ENCODE results near the gene SNX25.
"Not testable (repeated sequence)": the region's sequence is repeated elsewhere in the genome, so short reads cannot be mapped to it uniquely, and the experiment has no call there.

The SNX25 gene

DNA sequence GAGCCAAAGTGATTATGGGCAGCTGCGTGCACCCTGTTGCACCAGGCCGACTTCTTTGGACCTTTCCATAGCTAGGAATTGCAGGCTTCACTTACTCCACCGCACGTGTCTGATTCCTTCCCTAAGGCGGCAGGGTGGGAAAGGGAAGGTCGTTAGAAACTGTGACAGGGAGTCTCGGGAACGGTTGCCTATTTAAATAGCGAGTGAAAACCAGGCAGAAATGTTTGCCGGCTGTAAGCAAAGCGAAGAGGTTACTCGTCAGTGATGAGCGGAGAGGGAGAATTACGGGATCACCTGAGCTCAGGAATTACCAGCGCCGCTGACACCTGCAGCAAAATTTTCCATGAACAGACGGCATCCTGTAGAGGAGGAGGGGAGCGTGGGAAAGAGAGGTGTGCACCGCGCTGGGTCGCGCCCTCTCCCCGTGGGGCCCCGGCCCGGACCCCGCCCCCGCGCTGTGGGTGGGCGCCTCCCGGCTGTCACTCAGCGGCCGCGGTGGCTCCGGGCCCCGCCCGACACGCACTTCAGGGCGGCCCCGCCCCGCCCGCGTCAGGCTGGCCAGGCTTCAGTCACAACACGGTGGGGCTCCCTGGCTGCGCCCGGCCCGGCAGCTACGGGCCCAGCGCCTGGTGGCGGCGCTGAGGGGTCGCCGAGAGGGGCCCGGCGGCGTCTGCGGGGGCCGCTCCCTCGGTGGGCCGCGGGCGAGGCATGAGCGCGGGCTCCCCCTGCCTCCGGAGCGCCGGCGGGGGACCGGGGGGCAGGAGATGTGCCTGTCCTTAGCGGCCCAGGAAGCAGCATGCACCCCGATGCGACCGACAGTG lies at the start of gene SNX25:
TSS of gene SNX25 (plus strand) at position 568 of the 821 bp plus-strand sequence. CDS start at position 797, 229 bp downstream.
- DNase-seq (ENCODE audit: low read depth): peak; percentile 88

DNA sequence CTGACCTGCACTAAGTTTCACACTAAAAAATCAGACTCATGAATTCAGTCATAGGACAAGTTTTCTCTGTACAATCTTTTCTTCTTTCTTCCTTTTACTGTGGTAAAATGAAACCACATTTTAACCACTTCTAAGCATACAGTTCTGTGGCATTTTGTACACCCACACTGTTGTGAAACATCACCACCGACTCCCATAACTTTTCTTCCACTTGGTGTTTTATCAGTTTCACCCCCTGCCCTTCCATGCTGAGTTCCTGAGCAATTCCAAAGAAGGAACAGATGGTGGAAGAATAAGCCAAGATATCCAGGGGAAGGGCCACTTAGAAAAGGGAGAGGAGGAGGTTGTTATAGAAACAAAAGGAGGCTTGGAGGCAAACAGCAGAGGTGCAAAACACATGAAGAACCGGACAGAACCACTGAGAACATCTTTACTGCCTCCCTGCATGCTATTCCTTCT lies 43.8 kb upstream of the SNX25 start:
- no peak for DNase-seq (ENCODE audit: low read depth)

DNA sequence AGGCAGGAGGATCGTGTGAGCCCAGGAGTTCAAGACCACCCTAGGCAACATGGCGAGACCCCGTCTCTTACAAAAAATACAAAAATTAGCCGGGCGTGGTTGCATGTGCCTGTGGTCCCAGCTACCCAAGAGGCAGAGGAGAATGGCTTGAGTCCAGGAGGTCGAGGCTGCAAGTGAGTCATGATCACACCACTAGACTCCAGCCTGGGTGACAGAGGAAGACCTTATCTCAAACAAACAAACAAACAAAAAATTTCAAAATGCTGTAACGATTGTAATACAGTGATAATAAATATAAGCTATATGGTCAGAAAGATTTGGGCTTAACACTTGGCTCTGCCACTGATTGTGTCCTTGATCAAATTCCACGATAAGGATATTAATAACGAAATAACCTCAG lies 42.2 kb upstream of the SNX25 start:
- no peak for DNase-seq (ENCODE audit: low read depth)

DNA sequence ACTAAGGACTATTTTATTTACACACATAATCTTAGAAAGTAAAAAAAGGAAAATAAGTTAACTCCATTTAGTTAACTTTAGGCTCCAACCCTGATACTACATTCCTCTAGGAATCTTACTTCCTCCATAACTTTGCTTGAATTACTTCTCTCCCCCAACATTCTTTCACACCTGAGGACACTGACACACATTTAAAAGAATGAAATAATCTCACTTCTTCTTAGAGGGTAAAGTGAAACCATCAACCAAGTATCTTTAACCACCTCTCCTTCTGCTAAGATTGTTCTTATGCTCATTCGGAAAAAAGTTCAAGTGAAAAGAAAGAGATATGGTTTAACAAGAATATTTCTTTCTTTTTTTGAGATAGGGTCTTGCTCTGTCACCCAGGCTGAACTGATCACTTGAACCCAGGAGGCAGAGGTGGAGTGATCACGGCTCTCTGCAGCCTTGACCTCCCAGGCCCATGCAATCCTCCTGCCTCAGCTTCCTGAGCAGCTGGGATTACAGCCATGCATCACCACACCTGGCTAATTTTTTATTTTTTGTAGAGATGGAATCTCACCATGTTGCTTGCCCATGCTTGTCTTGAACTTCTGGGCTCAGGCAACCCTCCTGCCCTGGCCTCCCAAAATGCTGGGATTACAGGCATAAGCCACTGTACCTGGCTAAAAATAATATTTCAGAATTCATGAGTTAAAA lies 37.9 kb upstream of the SNX25 start:
- DNase-seq (ENCODE audit: low read depth): no peak

DNA sequence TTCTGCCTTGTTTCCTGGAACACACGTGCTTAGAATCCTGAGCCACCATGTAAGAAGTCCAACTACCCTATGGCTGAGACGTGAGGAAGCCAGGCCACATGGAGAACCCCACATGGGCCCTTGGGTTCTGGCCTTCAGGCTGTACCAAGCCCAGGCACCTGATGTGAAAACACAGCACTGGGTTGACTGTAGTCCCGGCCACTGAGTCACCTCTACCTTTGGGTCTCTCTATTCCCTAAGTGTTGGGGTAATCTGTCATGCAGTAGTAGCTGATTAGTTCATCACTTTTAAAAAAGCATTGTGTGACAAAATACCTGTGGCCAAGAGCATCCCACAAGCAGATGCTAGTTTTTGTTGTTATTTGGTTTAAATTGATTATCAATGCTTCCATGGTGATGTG lies 29.9 kb upstream of the SNX25 start:
- DNase-seq (ENCODE audit: low read depth): no peak

DNA sequence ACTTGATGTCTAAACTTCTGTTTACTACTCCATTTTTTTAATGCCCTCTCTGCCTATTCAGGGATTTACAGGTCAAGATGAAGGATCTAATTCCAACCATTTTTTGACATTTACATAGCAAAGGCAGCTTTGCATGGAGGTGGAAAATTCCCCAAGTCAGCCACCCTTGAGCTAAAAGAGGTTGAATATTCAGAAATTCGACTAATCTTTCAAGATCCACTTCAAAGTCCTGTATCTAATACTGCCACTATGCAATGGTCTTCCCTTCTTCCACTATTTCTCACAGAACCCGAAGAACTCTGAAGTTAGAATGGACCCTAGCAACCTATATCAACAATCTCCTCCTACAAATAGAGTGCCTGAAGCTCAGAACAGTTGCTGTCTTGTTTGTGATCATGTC lies 27.2 kb upstream of the SNX25 start:
- DNase-seq (ENCODE audit: low read depth): no peak

DNA sequence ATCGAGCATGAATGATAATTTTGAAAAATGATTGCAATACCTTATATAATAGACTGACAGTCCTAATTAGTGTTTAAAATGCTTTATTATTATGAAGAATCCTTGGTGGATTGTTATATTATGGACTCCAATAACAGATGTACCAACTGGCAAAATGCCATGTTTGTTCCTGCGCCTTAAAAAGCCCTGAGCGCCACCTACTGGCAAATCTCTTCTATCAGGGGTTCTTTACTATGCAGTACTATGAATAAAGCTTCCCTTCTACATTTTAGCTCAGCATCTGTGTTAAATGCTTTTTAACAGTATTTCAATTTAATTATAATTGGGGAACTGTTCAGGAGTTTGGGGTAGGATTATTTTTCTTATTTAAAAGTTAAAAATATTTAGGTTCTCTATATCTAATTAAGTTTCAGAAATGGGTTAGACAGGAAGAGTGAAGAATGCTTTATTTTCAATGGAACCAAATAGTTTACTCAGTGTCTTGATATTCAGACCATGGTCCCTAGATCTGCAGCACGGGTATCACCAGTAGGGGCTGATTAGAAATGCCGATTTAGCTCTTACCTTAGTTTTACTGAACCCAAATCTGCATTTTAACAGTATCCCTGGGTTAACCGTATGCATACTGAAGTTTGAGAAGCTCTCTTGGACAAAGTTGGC lies 25.6 kb upstream of the SNX25 start:
- DNase-seq (ENCODE audit: low read depth): peak; percentile 52

DNA sequence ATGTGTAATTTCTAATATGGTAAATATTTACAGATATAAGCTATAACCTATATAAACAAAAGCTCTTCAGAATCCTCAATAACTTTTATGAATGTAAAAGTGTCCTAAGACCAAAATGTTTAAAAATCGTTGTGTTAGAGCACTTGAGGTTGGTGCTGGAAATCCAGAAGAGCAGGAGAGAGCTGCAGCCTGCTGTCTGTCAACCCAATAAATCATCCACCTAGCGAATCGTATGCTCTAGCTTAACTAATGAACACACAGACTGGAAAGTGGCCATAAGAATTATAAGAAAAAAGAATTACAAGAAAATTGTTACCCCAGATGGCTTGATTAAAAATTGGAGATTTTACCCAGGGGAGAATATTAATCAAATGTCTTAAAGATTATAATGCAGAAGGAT lies 22.6 kb upstream of the SNX25 start:
- DNase-seq (ENCODE audit: low read depth): no peak

DNA sequence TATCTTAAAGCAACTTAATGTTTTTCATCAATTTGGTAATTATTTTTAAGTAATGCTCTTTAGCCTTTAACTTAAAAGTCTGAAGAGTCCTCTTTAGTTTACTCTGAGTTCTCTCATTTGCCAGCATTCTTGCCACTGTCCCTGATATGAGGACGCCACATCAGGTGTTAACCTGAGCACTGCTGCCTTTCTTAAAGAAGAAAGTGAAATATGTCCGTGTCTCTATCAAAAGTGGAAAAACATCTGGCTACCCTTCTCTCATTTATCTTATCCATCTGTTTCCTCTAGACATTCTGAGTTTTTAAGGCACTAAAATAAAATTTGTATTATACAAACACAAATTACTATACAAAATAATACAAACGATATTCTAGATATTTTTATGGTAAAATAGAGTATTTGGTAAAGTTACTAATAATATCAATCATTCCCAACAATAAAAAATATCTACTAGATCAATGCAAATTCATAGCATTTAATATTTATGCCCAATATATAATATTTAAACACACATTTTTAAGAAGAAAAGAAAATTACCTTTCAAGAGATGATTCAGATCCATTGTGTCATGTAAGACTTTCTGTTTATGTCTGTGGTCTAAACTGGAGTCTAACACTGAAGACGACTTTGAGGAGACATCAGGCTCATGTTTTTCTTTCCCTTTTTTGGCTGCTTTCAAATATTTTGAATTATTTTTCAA lies 19.6 kb upstream of the SNX25 start:
- DNase-seq (ENCODE audit: low read depth): no peak

DNA sequence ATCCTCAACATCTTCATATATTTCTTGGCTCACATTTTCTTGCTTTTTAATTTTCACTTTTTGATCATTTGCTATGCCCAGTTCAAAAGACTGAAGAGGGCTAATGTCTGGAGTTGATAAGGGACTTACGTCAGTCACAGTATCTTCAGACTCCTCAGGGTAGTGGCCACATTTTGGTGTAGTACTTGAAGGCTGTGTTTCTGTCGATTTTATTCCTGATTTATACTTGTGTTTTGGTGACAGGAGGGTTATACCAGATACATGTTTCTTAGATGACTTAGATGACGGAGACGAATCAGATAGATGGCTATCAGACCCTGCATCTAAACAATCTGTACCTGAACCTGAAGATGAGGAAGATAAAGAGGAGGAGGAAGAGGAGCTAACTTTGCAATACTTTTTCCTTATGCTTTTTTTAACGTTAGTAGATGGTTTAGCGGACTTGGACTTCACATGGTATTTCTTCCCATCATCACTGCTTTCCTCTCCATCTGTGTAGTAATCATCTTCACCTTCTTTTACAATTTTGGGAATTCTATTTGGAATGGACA lies 19.0 kb upstream of the SNX25 start:
- no peak for DNase-seq (ENCODE audit: low read depth)

DNA sequence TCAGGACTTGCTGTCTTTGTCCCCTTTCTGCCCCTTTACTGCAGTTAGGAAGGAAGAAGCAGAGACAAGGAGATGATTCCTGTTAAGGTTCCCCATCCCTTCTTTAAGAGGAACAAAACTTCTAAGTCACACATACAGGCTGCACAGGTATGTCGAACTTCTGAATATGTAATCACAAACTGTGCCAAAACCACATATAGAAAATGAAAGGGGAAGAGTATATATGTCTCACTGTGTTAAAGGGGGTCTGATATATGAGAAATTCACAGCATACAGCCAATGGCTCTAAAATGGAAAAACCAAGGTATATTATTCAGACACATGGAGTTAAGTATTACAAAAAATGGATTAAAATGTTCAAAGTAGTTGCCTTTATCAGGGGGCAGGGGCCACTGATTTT lies 17.3 kb upstream of the SNX25 start:
- no peak for DNase-seq (ENCODE audit: low read depth)

DNA sequence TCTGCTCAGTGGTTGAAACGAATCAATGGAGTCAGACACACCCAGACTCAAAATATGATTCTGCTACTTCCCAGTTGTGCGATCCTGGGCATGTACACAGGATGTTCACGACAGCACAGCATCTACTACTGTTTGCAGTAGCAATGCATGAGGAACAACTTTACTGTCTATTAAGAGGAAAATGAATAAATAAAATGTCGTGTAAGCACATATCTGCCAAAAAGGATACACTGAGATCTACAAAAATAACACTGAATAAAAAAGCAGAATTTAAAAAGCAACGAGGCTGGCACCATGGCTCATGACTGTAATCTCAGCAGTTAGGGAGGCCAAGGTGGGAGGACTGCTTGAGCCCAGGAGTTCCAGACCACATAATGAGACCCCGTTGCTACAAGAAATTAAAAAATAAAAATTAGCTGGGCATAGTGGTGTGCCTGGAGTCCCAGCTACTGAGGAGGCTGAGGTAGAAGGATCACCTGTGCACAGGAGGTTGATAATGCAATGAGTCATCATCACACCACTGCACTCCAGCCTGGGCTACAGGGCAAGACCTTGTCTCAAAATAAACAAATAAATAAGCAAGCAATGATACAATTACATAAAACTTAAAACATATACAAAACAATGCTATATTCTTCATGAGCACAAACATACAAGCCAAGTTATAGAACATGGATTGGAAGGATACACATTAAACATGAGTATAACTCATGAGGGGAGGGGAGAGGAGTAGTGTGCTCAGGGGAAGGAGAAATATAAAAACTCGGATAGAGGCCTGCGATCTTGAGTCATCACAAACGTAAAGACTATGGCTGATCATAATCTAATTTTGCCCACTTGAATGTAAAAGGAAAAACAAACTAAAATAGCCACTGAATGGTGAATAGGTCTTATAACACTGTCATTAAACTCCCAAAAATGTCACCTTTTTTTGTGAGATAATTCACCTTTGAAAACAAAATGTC lies 14.2 kb upstream of the SNX25 start:
- no peak for DNase-seq (ENCODE audit: low read depth)

DNA sequence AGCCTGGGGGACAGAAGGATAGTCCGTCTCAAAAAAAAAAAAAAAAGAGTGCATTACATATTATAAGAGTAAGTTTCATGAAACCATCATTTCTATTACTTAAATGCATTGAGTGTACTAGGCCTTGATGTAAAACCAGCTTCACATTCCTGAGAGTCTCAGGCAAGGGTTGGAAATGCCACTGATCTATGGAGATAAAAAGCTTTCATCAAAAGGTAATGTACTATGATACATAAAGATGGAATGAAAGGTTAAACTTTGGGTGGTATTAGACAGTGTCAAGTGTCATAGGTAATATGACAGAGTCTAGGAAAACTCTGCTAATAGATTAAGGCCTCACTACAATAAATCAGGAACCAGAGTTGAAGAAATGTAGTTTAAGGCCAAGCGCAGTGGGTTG lies 13.0 kb upstream of the SNX25 start:
- DNase-seq (ENCODE audit: low read depth): no peak

DNA sequence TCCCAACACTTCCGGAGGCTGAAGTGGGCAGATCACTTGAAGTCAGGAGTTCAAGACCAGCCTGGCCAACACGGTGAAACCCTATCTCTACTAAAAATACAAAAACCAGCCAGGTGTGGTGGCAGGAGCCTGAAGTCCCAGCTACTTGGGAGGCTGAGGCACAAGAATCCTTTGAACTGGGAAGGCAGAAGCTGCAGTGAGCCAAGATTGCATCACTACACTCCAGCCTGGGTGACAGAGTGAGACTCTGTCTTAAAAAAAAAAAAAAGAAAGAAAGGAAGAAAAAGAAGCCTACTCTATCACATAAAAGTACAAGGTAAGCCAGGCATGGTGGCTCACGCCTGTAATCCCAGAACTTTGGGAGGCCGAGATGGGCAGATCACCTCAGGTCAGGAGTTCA lies 11.2 kb upstream of the SNX25 start:
- not testable (repeated sequence) for DNase-seq (ENCODE audit: low read depth)

DNA sequence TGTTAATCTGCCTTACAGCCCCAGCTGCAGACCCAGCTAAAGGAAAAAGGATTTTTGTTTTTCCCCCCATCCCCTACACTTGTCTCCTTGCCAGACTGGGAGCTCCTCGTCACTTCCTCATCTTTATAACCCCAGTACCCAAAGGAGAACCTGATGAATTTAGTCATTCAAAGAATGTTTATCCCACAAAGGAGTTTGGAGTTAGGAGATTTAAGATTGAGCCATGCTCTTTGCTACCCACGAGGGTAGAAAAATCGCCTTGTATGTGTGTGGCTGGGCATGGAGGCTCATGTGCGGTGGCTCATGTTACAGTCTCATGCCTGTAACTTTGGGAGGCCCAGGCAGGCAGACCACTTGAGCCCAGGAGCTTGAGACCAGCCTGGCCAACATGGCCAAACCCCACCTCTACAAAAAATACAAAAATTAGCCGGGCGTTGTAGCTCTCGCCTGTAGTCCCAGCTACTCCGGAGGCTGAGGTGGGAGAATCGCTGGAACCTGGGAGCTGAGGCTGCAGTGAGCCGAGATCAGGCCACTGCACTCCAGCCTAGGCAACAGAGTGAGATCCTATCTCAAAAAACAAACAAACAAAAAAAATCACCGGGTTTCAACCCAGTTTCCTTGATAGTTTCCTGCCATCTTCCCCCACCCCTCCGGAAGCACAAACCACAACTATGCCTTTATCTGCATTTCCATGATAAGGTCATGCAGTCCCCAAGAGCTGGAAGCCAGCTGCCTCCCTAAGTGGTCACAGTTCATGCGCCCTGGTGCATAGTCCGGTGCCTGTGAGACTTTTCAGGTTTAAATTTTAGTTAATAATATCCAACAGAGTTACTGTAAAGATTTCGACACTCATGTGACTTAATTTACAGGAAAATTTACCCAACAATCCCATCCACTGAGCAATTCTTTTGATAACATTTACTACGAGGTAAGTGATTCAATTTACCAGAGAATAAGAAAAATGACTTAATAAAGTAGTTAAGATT lies 7.1 kb upstream of the SNX25 start:
- no peak for DNase-seq (ENCODE audit: low read depth)

DNA sequence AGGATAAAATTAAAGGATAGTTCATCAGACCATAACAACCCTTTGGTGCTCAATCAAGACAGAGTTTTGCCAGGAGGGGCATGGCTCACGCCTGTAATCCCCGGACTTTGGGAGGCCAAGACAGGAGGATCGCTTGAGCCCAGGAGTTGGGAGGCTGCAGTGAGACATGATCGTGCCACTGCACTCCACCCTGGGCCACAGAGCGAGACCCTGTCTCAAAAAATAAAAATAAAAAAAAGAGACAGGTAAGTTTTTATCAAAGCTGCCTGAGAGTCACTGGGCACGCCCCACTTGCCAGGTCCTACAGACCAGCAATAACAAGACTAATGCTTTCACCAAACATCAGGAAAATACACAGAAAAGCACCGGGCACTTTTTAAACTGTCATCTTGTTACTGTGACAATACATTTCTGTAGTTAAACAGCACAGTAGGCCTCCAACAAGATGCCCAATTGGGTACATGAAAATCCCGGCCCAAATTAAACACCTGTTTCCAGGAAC lies 6.4 kb upstream of the SNX25 start:
- no peak for DNase-seq (ENCODE audit: low read depth)

DNA sequence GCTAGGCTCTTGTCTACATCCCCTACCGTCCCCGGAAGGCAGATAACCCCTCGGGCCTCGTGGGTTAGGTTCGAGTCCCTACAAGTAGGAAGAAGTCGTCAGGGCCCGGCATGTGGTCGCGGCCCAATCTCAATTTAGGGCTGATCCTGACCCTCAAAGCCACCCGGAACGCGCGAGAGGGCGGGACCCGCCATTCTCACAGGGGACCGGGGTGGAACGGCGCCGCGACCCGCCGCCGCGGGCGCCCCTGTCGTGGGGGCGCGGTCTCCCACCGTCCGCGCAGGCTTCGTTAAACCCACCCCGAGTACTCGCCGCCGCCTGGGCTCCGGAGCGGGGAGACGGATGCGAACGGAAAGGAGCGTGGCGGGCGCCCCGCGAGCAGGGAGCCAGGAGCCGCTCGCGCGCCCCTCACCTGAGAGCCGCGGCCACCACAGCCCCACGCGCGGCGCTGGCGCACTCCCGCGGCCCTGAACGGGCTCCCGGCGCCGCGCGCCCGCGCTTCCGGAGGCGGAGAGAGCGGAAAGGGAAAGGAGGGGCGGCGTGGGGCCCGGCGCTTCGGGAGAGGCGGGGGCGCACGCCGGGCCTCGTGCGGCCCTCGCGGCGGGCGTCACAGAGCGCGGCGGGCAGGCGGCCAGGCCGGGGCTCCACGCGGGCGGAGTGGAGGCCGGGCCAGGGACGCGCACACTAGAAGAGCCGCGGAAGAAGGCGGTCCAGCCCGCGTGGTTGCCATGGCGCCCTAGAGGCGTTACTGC lies 5.7 kb upstream of the SNX25 start, which contains the start of gene CFAP97:
TSS of gene CFAP97 (minus strand) at position 515 of the 752 bp plus-strand sequence. CDS start 12,804 bp downstream, outside the sequence.
- DNase-seq (ENCODE audit: low read depth): peak; percentile 76

DNA sequence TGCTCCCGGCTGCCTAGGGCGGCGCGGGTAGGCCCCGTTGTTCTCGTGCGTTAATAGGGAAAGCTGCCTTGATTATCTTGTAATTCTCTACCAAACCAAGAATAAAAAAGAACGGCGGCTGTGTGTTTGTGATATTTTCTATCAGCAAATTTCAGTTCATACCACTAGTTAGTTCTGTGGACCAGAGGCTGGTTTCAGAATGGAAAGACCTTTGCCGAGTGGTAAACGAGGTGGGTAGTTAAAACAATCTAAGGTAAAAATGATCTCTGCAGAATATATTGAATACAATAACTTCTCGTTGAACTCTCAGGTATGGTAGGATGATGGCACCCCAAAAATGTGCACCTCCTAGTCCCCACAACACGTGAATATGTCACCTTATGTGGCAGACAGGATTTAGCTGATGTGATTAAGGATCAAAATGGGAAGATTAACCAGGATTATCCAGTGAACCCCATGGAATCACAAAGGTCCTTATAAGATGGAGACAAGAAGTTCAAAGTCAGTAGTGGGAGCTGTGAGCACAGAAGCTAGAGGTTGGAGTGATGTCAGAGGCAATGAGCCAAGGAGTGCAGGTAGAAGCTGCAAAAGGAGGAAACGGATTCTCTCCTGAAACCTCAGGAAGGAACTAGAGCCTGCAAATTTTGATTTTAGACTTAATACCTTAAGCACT lies 5.0 kb upstream of the SNX25 start:
- DNase-seq (ENCODE audit: low read depth): no peak
